GM12864 (cell line): Measurements from ENCODE around the gene SFXN4.

ENCODE experiments used
- DNase-seq: peaks from one replicate; pipeline ENCODE4 v3.0.0-alpha.2; 2011; ENCODE audit warnings: low read depth
- H3K4me3 ChIP-seq: 2 replicates; pipeline ENCODE4 v1.5.1; 2011; ENCODE audit warnings: mild to moderate bottlenecking, low read depth, low read length, control low read depth
- TF ChIP-seq, protein P1 (sequence below): IDR thresholded peaks from 2 replicates; pipeline ENCODE4 v1.5.1; 2011; ENCODE audit warnings: low read depth, mild to moderate bottlenecking, moderate library complexity, low read length, control low read depth, inconsistent platforms; ENCODE audit errors: missing control alignments

The SFXN4 gene

DNA sequence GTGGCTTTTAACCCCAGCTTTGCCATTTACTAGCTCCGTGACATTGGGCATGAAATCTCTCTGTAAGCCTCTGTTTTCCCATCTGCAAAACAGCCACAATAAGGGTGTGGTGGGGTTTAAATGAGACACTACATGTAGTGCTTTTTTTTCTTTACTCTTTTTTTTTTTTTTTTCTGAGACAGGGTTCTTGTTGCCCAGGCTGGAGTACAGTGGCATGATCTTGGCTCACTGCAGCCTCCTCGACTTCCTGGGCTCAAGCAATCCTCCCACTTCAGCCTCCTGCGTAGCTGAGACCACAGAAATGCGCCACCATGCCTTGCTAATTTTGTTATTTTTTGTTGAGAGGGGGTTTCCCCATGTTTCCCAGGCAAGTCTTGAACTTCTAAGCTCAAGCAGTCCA, 69.9 kb downstream of the SFXN4 start:
- no peak overlapping the region for H3K4me3 ChIP-seq
- TF ChIP-seq, protein P1, sequence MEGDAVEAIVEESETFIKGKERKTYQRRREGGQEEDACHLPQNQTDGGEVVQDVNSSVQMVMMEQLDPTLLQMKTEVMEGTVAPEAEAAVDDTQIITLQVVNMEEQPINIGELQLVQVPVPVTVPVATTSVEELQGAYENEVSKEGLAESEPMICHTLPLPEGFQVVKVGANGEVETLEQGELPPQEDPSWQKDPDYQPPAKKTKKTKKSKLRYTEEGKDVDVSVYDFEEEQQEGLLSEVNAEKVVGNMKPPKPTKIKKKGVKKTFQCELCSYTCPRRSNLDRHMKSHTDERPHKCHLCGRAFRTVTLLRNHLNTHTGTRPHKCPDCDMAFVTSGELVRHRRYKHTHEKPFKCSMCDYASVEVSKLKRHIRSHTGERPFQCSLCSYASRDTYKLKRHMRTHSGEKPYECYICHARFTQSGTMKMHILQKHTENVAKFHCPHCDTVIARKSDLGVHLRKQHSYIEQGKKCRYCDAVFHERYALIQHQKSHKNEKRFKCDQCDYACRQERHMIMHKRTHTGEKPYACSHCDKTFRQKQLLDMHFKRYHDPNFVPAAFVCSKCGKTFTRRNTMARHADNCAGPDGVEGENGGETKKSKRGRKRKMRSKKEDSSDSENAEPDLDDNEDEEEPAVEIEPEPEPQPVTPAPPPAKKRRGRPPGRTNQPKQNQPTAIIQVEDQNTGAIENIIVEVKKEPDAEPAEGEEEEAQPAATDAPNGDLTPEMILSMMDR, result no peak
- no peak for DNase-seq

DNA sequence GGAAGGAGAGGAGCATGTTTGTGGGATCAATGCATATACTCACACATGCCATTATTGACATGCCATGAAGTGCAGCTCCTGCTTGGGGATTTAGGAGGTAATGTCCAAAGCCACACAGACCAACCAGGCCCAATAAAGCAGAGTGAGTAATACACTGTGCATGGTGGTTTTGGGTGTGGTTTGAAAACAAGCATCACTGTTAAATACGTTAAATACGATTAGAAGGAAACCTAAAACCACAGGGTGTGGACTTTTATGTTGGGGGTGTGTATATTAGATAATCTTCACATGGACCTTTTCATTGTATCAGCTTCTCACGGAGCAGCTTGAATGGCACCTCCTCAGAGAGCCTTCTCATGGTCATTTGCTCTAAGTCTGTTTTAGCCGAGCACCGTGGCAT, 74.5 kb downstream of the SFXN4 start:
- TF ChIP-seq, protein P1, result no peak
- no peak for DNase-seq
- no peak overlapping the region for H3K4me3 ChIP-seq
